ENCODE results near the gene ASTN2. TPM values are rescaled to one million over a fixed set of nuclear protein-coding genes. Genes with fewer than 3 reads are reported as not detected.

ASTN2 gene
- polyA plus RNA-seq, 2 of the 4 experiments (the other 2 are of a cell fraction): 5.8 to 11.6 TPM

GRCh38 chr9:116437411-116438370 lies 977.2 kb downstream of the ASTN2 start:
- ChIA-PET CTCF (interaction anchor here (1.2 to 1.3 kb wide), 2 partner anchors 11 to 134 kb away, joined by 4 to 5 read pairs; no protein-coding TSS in a partner anchor), POLR2A (no interaction called here)
- DNase-seq (ENCODE audit: low read depth in 1 of 2, low spot score in 1 of 2) (no peak), ATAC-seq (no peak), FAIRE-seq (no peak)
- H3K4me1 ChIP-seq: no peaks in the 10 kb centered on the region
- H3K9me3 ChIP-seq: no peaks in the 10 kb centered on the region
- 94% methylated on average over 10 of the region's 11 CpGs for WGBS (ENCODE audit: missing lambda C conversion rate)
- H3K4me2 ChIP-seq: no peak overlapping the region
- TF ChIP-seq NPAS2 (CRISPR knock-in tag; IDR thresholded peaks at IDR 0.05; ENCODE audit: borderline replicate concordance) (no peak), SREBF2 (IDR thresholded peaks at IDR 0.05) (no peak), ATOH8 (CRISPR knock-in tag; IDR thresholded peaks at IDR 0.05; ENCODE audit: low read depth) (no peak), ZSCAN20 (CRISPR knock-in tag; IDR thresholded peaks at IDR 0.05) (no peak), REST (IDR thresholded peaks at IDR 0.05) (no peak), POLR2A (IDR thresholded peaks at IDR 0.05; ENCODE audit: low read length) (no peak), CTCF (IDR thresholded peaks at IDR 0.05) (no peak), EHF (CRISPR knock-in tag; IDR thresholded peaks at IDR 0.05) (no peak), HEYL (CRISPR knock-in tag; IDR thresholded peaks at IDR 0.05) (no peak), SMC3 (IDR thresholded peaks at IDR 0.05) (no peak), KDM1A (IDR thresholded peaks at IDR 0.05; ENCODE audit: low read depth) (no peak), HMGXB4 (CRISPR knock-in tag; IDR thresholded peaks at IDR 0.05; ENCODE audit: borderline replicate concordance) (no peak), POLR2AphosphoS2 (conservative IDR thresholded peaks at IDR 0.05; ENCODE audit: low read length) (no peak), FOXS1 (CRISPR knock-in tag; IDR thresholded peaks at IDR 0.05) (no peak), ELK1 (IDR thresholded peaks at IDR 0.05; ENCODE audit: low read depth, low read length) (no peak), KDM5A (IDR thresholded peaks at IDR 0.05) (no peak), FOSB (CRISPR knock-in tag; IDR thresholded peaks at IDR 0.05) (no peak), ZNF302 (CRISPR knock-in tag; IDR thresholded peaks at IDR 0.05) (no peak), BCL3 (IDR thresholded peaks at IDR 0.05) (no peak)
- no peak overlapping the region for H3K27ac ChIP-seq
- H3K4me3 ChIP-seq: no peak overlapping the region
